HG03097 (cell line): ENCODE results near the gene RYR3.
"Not testable (repeated sequence)": the region's sequence is repeated elsewhere in the genome, so short reads cannot be mapped to it uniquely, and the experiment has no call there.

Experiments
- ATAC-seq: cut with Tn5 transposase; IDR thresholded peaks from one replicate; pipeline ENCODE4 v1.9.1; 2021; ENCODE audit not compliant: unreplicated experiment, low FRiP score

The RYR3 gene

DNA sequence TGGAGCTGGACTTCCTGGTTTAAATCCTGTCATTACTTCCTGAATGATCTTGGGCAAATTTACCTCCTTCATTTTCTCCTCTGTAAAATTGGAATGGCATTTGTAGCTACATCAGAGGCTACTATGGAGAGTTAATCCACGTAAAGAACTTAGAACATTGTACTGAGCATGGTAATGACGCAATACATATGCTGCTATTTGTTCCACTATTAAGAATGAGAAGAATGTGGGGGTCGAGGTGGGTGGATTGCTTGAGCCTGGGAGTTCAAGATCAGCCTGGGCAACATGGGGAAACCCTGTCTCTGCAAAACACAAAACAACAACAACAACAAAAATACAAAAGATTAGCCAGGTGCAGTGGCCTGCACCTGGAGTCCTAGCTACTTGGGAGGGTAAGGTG lies 250.6 kb downstream of the RYR3 start:
- ATAC-seq = no peak

DNA sequence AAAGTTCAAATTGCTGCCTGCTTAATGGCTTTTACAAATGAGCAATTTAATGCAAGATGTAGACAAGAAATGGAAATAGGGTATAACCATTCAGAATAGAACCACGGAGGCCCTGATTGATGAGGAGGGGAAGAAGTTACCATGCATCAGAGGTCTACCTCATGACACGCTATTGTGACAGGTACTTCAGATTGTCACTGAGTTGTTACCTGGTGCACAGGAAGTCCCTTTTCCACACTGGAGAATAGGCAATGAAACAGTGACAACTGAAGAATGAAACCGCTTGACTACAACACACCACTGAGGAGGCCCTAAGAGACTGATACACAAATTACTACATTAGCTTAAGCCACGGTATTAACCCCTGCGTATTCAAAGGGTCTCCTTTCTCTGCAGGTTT lies 251.2 kb downstream of the RYR3 start:
- no peak for ATAC-seq

DNA sequence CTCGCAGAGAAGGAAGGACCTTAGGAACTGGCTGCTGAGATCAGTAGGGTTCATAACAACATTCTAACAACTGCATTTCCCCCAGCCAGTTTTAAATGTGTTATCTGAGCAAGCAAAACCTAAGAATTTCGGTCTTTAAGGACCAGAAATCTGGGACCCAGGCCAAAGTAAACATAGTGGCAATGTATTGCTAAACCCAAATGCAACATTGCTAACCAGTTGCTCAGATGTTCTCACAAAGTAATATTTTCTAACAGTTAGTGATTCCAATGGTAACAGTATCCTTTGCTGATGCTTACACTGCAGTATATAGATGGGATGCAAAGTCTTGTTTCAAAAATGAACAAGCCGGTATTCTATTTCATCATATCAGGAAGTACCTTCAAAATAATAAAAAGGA lies 254.3 kb downstream of the RYR3 start:
- no peak for ATAC-seq

DNA sequence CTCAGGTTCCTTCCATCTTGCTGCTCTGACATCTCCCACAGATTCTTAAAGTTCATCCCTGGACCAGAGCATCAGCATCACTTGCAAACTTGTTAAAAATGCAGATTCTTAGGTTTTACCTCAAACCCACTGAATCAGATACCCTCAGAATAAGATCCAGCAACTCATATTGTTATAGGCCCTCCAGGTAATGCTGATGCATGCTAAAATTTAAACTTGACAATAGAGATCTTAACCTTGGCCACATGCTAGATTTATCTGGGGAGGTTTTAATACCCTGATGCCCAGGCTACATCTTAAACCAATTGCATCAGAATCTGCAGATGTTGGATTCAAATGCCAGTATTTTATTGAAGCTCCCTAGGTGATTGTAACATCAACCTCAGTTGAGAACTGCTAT lies 256.9 kb downstream of the RYR3 start:
- ATAC-seq = no peak

DNA sequence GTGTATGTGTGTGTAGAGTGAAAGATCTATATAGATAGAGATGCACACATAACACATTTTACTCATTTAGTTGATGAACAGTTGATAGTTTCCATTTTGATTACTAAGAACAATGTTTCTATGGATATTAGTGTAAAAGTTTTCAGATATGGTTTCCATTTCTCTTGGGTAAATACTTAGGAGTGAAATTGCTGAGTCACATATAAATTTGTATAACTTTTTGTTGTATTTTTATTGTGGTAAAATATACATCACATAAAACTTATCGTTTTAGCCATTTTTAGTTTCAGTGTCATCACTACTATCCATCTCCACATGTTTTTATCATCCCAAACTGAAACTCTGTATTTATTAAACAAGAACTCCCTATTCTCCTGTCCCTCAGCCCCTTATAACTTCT lies 258.3 kb downstream of the RYR3 start:
- ATAC-seq = no peak

DNA sequence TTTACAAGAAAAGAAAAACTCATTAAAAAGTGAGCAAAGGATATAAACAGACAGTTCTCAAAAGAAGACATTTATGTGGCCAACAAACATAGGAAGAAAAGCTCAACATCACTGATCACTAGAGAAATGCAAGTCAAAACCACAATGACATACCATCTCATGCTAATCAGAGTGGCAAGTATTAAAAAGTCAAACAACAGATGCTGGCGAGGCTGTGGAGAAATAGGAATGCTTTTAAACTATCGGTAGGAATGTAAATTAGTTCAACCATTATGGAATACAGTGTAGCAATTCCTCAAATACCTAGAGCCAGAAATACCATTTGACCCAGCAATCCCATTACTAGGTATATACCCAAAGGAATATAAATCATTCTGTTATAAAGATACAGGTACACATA lies 267.1 kb downstream of the RYR3 start:
- not testable (repeated sequence) for ATAC-seq

DNA sequence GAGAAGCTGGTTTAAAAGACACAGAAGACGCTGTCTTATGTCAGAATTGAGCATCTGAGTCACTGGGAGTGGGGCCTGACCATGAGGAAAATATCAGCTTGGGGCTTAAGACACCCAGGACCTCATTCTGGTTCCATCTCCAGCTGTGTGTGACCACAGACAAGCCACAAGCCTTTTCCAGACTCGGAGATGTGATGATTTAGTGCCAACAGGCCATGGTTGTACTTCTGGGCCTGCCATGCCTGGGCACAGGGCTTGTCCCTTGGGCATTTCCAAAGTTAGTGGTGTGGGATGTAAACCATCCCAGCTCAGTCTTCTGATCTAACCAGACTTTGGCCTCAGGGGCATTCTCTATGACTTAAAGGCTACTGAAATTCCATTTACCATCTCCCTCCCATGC lies 269.8 kb downstream of the RYR3 start:
- no peak for ATAC-seq

- no peak for ATAC-seq
Measured at GRCh38 chr15:33581032-33581431, 270.3 kb downstream of the RYR3 start.

DNA sequence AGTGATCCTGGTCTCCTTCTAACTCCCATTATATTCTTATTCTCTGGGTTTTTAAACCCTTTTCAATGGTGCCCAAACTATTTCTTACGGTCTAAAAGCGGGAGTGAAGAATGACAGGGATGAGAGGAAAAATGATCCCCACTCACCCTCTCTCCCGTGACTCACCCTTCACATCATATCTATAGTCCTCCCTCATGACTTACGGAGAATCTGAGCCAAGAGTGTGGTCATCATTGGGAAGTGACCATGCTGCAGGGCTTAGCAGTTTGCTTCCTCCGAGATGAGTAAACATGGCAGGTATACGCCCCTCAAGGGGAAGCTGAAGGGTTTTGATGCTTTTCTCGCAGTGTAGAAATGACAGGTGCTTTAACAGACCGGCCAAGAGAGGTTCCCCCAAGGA lies 274.0 kb downstream of the RYR3 start:
- ATAC-seq = no peak

- no peak for ATAC-seq
Measured at GRCh38 chr15:33586786-33587697, 276.3 kb downstream of the RYR3 start.

GRCh38 chr15:33587773-33588172 lies 277.0 kb downstream of the RYR3 start:
- no peak for ATAC-seq

GRCh38 chr15:33592864-33593263 lies 282.1 kb downstream of the RYR3 start:
- no peak for ATAC-seq

DNA sequence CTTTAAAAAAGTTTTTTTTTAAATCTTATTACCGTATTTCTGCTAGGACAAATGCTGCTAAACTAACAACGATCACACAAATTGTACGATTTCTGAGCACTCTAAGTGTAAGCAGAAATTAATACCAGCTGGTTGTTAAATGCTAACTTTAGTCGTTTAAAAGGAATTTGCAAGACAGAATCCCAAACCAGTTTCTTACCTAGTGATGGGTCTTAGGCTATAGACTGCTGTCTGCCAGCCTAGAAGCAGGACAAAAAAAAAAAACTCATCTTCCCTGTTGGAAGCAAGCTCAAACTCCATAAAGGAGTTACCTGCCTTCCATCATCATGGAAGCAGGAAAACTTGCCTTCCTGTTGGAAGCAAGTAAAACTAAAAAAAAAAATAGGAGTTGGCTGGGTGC lies 287.6 kb downstream of the RYR3 start:
- not testable (repeated sequence) for ATAC-seq

GRCh38 chr15:33600212-33600611 lies 289.4 kb downstream of the RYR3 start:
- no peak for ATAC-seq

GRCh38 chr15:33601461-33601860 lies 290.7 kb downstream of the RYR3 start:
- no peak for ATAC-seq

- no peak for ATAC-seq
Measured at GRCh38 chr15:33608714-33609113, 297.9 kb downstream of the RYR3 start.

DNA sequence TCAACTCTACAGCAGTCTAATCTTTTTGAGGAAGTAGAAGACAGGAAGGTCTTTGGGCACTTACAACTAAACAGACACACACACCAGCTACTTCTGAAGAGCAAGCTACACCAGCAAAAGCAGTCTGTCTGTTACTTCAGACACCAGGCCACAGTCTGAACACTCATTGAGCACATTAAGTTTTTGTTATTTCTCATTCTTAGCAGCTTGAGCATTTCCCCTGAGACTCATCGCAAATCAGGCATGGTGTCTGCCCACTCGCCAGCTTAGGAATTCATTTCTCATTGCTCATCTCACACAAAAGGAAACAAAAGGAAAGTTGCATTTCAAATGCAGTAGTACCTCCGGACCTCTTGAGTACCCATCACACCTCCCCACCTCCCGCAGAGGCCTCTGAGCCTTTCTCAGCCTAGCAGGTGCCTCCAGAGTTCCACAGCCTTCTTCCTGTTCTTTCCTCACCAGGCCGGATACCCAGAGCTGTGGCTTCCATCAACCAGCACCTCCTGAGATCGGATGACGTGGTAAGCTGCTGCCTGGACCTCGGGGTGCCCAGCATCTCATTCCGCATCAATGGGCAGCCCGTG lies 302.0 kb downstream of the RYR3 start:
- ATAC-seq = no peak

DNA sequence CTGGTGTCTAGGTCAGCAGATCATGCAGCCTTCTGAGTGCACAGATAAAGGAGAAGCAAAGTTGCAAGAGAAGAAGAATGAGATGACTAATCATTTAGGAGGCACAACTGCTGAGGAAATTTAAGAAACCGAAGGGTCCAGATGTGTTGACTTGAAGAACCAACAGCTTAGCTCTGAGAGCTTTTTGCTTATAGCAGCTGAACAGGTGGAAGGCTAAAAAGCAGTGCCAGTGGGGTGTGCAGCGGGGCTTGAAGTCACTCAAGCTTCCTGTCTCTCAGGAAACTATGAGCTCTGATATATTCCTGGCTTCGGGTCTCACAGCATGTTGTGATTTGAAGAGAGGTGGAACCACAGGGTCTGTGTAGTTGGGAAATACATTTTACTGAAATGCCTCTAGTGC lies 305.7 kb downstream of the RYR3 start:
- no peak for ATAC-seq

- no peak for ATAC-seq
Measured at GRCh38 chr15:33618350-33618749, 307.6 kb downstream of the RYR3 start.

DNA sequence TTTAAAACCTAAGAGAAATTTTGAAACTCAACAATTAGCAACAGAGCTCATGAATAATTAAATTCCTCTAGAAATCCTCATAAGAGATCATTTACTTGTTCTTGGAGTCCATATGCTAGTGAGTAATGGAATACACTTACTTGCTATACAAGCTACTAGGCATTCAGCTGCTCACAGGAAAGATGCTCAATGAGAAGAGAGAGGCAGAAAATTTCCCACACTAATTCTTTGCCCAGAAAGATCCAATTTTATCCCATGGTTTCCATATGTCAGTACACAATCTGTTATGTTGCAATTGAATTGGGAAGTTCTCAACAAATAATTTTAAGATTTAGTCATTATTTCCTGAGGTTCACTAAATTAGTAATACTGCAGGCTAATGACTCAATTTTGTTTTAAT lies 310.4 kb downstream of the RYR3 start:
- ATAC-seq = no peak

- no peak for ATAC-seq
Measured at GRCh38 chr15:33623010-33623409, 312.2 kb downstream of the RYR3 start.

- no peak for ATAC-seq
Measured at GRCh38 chr15:33624439-33624838, 313.7 kb downstream of the RYR3 start.
